GM12875 (cell line): ENCODE results near the gene CDC42EP3.
A peak's percentile ranks its signal among the peaks of the same experiment; 100 is the strongest.

ENCODE experiments used
- H3K4me3 ChIP-seq: one replicate; pipeline ENCODE4 v1.5.1; 2011; ENCODE audit warnings: low read depth, low read length, control low read depth
- TF ChIP-seq, protein P1 (sequence below): IDR thresholded peaks from 2 replicates; pipeline ENCODE4 v1.5.1; 2011; ENCODE audit warnings: low read depth, mild to moderate bottlenecking, control low read depth, inconsistent platforms, low read length, moderate library complexity, borderline replicate concordance; ENCODE audit not compliant: insufficient read depth

CDC42EP3 gene

DNA sequence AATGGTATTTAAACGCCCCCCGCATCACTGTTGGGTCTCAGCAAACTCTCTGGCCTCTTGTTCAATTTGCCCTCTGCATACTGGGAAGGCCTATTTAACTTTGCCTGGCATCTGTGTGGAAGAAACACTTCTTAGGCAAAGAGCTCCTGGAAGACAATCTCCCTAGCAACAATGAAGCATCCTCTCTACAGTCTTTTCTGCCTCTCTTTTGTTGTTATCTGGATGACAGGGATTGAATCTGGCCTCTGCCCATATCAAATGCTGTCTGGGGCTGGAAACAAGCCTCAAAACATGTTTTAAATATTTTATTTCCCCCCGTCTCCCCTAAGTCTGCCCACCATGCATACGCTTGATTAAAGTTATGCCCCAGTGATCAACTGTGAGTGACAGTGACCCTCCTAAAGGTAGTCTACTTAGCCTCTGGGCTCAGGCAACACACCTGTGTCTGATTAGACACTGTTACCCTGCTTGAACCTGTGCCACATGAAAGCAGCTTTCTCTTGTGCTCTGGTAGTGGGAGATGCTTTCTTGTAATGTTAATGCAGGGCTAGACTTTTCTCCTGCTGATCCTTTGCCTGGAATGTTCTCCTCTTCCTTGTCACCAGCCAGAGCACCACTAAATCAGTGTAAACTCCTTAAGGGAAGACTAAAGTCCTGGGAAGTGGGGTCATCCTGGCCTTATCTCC, 34.9 kb downstream of the CDC42EP3 start:
- H3K4me3 ChIP-seq = no peak overlapping the region
- TF ChIP-seq, protein P1, sequence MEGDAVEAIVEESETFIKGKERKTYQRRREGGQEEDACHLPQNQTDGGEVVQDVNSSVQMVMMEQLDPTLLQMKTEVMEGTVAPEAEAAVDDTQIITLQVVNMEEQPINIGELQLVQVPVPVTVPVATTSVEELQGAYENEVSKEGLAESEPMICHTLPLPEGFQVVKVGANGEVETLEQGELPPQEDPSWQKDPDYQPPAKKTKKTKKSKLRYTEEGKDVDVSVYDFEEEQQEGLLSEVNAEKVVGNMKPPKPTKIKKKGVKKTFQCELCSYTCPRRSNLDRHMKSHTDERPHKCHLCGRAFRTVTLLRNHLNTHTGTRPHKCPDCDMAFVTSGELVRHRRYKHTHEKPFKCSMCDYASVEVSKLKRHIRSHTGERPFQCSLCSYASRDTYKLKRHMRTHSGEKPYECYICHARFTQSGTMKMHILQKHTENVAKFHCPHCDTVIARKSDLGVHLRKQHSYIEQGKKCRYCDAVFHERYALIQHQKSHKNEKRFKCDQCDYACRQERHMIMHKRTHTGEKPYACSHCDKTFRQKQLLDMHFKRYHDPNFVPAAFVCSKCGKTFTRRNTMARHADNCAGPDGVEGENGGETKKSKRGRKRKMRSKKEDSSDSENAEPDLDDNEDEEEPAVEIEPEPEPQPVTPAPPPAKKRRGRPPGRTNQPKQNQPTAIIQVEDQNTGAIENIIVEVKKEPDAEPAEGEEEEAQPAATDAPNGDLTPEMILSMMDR = no peak

DNA sequence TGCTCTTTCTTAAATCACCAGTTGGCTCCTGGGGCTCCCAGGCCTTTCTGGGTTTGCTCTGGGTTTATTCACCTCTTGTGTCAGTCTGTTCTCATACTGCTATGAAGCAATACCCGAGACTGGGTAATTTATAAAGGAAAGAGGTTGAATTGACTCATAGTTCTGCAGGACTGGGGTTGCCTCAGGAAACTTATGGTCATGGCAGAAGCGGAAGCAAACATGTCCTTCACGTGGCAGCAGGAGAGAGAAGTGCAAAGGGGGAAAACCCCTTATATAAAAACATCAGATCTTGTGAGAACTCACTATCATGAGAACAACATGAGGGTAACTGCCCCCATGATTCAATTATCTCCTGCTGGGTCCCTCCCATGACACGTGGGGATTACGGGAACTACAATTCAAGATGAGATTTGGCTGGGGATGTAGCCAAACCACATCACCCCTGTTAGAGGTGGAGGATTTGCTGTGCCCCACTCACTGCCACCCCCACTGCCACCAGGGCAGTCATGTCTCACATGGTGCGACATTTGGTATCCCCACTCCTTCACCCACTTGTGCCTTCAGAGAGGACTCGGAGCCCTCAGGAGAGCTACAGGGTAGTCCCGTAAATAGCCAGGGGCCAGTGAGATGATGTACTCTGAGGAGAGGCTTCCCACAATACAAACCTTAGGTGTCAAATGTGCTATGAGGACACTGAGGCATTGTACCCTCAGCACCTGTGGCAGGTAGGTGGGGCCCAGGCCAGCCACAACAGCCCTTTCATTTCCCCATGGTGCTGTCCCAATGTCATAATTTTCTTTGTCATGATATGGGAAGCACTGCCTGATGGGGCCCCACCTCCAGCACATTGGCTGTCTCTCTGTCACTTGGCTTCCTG, 35.7 kb downstream of the CDC42EP3 start:
- H3K4me3 ChIP-seq = no peak overlapping the region
- TF ChIP-seq, protein P1 = no peak

DNA sequence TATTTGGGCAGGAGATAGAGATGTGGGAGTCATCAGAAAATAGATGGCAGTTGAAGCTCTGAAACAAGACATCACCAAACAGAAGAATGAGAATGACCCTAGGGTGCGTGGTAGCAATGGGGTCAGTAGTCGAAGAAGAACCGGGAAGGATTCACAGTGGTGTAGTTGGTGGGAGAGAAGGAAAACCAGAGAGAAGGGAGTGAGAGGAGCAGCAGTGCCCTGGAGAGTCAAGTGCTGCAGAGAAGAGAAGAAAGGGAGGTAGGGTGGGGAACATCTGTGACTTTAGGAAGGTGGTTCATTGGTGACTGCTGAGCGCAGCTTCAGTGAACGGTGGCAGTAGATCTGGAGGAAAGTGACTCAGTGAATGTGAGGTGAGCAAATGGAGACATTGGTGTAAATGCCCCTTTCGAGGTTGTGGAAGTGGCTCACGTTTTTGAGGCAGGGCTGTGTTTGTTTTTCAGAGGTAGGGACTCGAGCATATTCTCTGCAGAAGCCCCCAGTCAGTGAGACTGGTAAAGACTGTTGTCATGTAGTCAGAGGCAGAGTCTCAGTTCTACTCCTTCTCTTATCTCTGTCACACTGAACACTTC, 36.4 kb downstream of the CDC42EP3 start:
- TF ChIP-seq, protein P1 = no peak
- no peak overlapping the region for H3K4me3 ChIP-seq

DNA sequence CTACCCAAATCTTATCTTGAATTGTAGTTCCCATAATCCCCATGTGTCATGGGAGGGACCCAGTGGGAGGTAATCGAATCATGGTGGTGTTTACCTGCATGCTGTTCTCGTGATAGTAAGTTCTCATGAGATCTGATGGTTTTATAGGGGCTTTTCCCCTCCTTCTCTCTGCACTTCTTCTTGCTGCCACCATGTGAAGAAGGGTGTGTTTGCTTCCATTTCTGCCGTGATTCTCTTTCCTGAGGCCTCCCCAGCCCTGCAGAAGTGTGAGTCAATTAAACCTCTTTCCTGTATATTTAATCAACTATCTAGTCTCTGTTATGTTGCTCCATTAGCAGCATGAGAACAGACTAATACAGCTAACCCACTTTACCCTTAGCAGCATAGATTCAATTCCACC, 37.6 kb downstream of the CDC42EP3 start:
- TF ChIP-seq, protein P1 = 0 out of 2 replicates have a peak, but pooled peaks have one; percentile 8
- H3K4me3 ChIP-seq = no peak overlapping the region

DNA sequence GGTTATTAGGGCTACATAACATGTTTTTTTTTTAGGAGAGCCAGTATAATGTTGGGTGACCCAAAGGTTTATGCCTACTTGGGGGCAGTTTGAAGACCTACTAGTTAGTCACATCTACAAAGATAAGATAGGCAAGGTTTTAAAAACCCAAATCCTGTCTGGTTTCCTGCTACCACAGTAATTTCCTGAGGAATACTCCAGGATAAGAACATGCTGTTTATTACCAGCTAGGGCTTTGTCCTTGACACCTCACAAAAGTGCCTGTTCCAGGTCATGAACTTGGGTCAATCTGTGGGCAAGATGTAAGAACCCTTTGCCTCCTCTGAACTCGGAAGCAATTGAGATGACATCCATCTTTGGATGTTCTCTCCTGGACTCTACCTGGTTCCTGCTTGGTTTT, 38.2 kb downstream of the CDC42EP3 start:
- H3K4me3 ChIP-seq = no peak overlapping the region

DNA sequence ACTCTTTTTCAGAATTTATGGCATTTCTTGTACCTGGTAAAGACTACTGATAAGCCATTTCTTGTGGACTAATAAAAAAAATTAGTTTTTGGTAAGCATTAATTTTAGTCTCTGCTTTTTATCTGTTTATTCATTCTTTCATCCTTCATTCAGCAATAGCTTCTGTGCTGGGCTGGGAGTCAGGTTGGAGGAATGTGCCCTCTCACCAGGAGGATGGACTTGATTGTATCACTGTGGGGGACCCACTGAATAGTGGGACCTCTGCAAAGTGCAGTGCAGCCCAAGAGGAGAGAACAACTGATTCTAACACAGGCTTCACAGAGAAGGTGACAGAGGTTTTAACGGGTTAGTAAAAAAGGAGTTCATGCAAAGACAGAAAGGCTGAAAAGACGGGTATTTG, 39.1 kb downstream of the CDC42EP3 start:
- H3K4me3 ChIP-seq = no peak overlapping the region
- TF ChIP-seq, protein P1 = no peak

More for the DNA sequence above, 38.2 kb downstream of the CDC42EP3 start:
- TF ChIP-seq, protein P1 = no peak
